Measurements from ENCODE around the gene CPEB1. TPM values are rescaled to one million over a fixed set of nuclear protein-coding genes. Genes with fewer than 3 reads are reported as not detected.

Gene CPEB1
- total RNA-seq, 4 donors from 2014 or later = 1.7 to 8.2 (median 3.0) TPM

DNA sequence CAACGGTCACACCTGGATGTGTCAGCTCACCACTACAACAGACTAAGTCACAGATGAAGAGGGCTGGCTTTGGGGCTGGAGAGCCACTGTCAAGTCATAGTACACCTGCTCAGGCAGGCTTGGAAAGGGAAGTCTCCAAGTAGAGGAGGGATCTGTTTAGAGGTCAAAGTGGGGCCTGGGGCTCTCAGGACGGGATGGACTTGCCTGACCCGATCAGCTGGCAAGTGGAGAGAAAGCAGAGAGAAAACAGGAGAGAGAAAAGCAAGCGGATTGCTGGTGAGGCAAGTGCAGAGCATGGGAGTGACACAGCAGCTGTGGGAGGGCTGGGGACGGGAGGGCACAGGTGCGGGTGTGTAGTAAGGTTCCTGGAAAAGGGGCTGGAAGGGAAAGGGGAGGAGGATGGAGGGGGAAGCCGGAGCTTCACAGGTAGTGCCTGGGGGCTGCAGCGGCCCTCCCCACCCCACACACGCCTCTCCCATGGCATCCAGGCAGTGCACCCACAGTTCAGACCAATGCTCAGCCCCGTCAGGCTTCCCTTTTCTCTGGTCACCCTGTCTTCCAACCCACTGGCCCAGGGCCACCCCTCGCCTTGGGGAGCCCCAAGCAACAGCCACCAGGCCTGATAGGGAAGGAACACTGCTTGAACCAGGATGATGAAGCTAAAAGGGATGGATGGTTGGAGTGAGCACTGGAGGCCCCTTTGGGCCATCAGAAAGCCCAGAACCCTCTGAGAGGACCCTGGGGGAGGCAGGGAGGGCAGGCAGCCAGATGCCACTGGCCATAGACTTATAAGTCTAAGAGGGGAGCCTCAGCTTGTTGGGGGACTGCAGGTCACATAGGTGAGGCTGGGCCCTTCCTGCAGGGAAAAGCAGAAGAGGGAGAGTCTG, 115.4 kb downstream of the CPEB1 start:
- TF ChIP-seq, protein P1, sequence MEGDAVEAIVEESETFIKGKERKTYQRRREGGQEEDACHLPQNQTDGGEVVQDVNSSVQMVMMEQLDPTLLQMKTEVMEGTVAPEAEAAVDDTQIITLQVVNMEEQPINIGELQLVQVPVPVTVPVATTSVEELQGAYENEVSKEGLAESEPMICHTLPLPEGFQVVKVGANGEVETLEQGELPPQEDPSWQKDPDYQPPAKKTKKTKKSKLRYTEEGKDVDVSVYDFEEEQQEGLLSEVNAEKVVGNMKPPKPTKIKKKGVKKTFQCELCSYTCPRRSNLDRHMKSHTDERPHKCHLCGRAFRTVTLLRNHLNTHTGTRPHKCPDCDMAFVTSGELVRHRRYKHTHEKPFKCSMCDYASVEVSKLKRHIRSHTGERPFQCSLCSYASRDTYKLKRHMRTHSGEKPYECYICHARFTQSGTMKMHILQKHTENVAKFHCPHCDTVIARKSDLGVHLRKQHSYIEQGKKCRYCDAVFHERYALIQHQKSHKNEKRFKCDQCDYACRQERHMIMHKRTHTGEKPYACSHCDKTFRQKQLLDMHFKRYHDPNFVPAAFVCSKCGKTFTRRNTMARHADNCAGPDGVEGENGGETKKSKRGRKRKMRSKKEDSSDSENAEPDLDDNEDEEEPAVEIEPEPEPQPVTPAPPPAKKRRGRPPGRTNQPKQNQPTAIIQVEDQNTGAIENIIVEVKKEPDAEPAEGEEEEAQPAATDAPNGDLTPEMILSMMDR (IDR thresholded peaks at IDR 0.05; ENCODE audit: low read depth) = no peak

DNA sequence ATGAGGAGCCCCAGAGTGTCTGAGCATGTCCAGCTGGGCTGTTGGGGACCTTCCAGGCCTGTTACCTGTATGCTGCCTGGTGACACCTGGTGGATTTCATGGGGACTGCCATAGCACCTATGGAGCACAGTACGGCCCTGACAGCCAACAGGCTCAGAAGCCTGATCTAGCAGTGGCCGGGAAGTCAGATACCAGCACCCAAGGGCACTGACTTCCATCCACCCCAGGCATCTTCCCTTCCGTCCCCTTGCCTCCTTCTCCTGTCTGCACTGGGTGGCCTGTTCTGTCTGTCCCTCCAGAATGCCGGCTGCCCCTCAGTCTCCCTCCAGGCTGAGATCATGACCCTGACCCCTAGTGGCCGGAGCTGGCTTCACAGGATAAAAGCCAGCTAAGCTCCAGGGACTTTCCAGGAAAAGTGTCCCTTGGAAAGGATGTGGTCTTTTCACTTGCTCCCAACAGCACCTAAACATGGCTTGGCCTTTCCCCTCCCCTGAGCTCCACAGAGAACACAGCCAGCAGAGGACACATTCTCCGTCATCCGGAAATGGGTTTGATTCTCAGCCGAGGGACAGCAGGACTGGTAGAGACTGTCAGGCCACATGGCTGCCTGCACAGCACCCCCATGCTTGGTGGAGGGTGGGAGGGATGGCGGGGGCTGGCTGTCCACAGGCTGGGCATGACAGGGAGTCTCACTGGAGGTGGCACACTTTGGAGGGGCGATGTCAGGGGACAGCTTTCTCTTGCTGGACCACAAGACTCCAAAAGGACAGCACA, 116.4 kb downstream of the CPEB1 start:
- TF ChIP-seq, protein P1 (IDR thresholded peaks at IDR 0.05; ENCODE audit: low read depth) = no peak

DNA sequence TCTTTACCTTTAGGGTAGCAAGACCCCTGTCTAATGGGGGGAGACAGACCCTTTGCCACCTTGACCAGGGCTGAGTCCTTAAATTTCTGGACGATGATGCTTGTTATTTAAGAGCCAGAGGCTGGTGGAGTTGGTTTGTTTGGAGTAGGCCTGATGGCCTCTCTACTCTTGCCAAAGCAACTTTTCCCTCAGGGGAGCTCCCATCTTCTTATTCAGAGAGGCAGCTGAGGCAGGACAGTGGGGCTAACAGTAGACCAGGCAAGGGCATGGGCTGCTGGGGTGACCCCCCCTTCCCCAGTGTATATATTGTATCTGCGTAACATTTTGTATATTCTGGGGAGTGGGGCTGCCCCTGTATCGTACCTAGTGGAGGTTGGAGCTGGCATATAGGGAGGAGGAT, 117.2 kb downstream of the CPEB1 start:
- TF ChIP-seq, protein P1 (IDR thresholded peaks at IDR 0.05; ENCODE audit: low read depth) = no peak

Other genes with a start within 250 kb of the CPEB1 start
- gene GOLGA6L9, start 217.5 kb downstream of the CPEB1 start, total RNA-seq = 1 to 10 TPM; 1.0 to 2.3 (median 1.2) TPM
- gene RPS17, start 106.9 kb downstream of the CPEB1 start, total RNA-seq = 1,000 to 10,000 TPM; 1,530 to 3,175 (median 2,057) TPM
- 1 to 10 TPM in 3 of 4 donors, under 1 TPM in 1; 0.82 to 3.4 (median 2.5) TPM for gene AP3B2, start 62.5 kb upstream of the CPEB1 start, total RNA-seq
- not detected for gene FSD2, start 158.7 kb upstream of the CPEB1 start, total RNA-seq
- 10 to 100 TPM in 1 of 4 donors, 1 to 10 TPM in 3; 7.7 to 11.5 (median 8.7) TPM for gene WHAMM, start 162.3 kb upstream of the CPEB1 start, total RNA-seq

Data from subcutaneous adipose tissue (tissue), 4 donors.